GM12878 (cell line): ENCODE results near the gene MYLK3. TPM values are rescaled to one million over a fixed set of nuclear protein-coding genes. Genes with fewer than 3 reads are reported as not detected.

Experiments
- CBX3 ChIP-seq: fragments of 200-600 bp; sonication (generic); IDR thresholded peaks from 2 replicates; pipeline ENCODE4 v1.6.1; 2016; ENCODE audit warnings: low read depth, borderline replicate concordance
- CBX5 ChIP-seq: sonication (generic); IDR thresholded peaks from 2 replicates; pipeline ENCODE4 v1.6.1; 2016; ENCODE audit warnings: low read depth, moderate library complexity, mild to moderate bottlenecking, inconsistent platforms
- CHD1 ChIP-seq: IDR thresholded peaks from 2 replicates; pipeline ENCODE4 v1.6.1; 2012; ENCODE audit warnings: low read depth, low read length, improper control_type of control experiment
- EGR1 ChIP-seq, 2 experiments: IDR thresholded peaks; 1 replicate in 1 of 2; 2 replicates in 1 of 2; pipeline ENCODE4 v1.6.1; 2011 to 2012; ENCODE audit warnings: low read depth in 2 of 2, low read length in 2 of 2, borderline replicate concordance in 1 of 2, mild to moderate bottlenecking in 1 of 2, moderate library complexity in 1 of 2
- GABPA ChIP-seq: IDR thresholded peaks from 2 replicates; pipeline ENCODE4 v1.6.1; 2014; ENCODE audit warnings: antibody characterized with exemption, low read depth, mild to moderate bottlenecking, inconsistent platforms
- KDM1A ChIP-seq: fragments of 200-600 bp; sonication (generic); IDR thresholded peaks from 2 replicates; pipeline ENCODE4 v1.6.1; 2016; ENCODE audit warnings: borderline replicate concordance
- MTA3 ChIP-seq: IDR thresholded peaks from 2 replicates; pipeline ENCODE4 v1.6.1; 2012; ENCODE audit warnings: low read length, inconsistent platforms, borderline replicate concordance
- MYB ChIP-seq: fragments of 150-350 bp; IDR thresholded peaks from 2 replicates; pipeline ENCODE4 v1.6.1; 2014; ENCODE audit warnings: mild to moderate bottlenecking, low read depth, low read length, borderline replicate concordance
- MYC ChIP-seq: IDR thresholded peaks from 2 replicates; pipeline ENCODE4 v1.6.1; 2011; ENCODE audit warnings: mild to moderate bottlenecking, low read length, moderate library complexity, inconsistent platforms; ENCODE audit not compliant: insufficient read depth, insufficient replicate concordance, insufficient read length, severe bottlenecking
- NR2C1 ChIP-seq: fragments of 450-650 bp; IDR thresholded peaks from 2 replicates; pipeline ENCODE4 v1.6.1; 2017; ENCODE audit warnings: antibody characterized with exemption, mild to moderate bottlenecking, moderate library complexity
- RUNX3 ChIP-seq: IDR thresholded peaks from 2 replicates; pipeline ENCODE4 v1.6.1; 2012; ENCODE audit warnings: low read length, inconsistent platforms
- SP1 ChIP-seq: IDR thresholded peaks from one replicate; pipeline ENCODE4 v1.6.1; 2011; ENCODE audit warnings: low read depth, low read length
- STAT3 ChIP-seq: IDR thresholded peaks from 2 replicates; pipeline ENCODE4 v1.6.1; 2011; ENCODE audit warnings: low read depth, low read length, improper control_type of control experiment
- TBL1XR1 ChIP-seq: IDR thresholded peaks from 2 replicates; pipeline ENCODE4 v1.6.1; 2012; ENCODE audit warnings: low read depth, low read length, improper control_type of control experiment
- ZNF384 ChIP-seq: IDR thresholded peaks from 2 replicates; pipeline ENCODE4 v1.6.1; 2012; ENCODE audit warnings: low read depth, mild to moderate bottlenecking, low read length, improper control_type of control experiment, borderline replicate concordance
- ZSCAN29 ChIP-seq: fragments of 450-650 bp; IDR thresholded peaks from 2 replicates; pipeline ENCODE4 v1.6.1; 2017; ENCODE audit warnings: mild to moderate bottlenecking, moderate library complexity
- polyA plus RNA-seq, 11 experiments: library from polyadenylated mRNA; depleted of rRNA in 4 of 11; unstranded in 6 of 11; stranded (reverse) in 5 of 11; fragments of >200 nt; fragmentation: Nextera tagmentation in 4 of 11; fragmentation: Illumina TruSeq in 1 of 11; extraction: Ambion mirVana in 4 of 11; extraction: Trizol in 1 of 11; gene quantifications; 1 replicate in 1 of 11; 2 replicates in 10 of 11; pipeline versions ENCODE4 v1.2.1 to v1.2.3, GENCODE V29; 2011 to 2016; ENCODE audit warnings: inconsistent platforms in 2 of 11, missing spikeins in 2 of 11, low read depth in 1 of 11
- total RNA-seq, 4 experiments: library from RNA; depleted of rRNA in 3 of 4; stranded (reverse); fragments of >200 nt in 3 of 4; fragmentation: Illumina TruSeq in 1 of 4; extraction: Trizol in 1 of 4; gene quantifications; 2 replicates each; pipeline versions ENCODE4 v1.2.1 to v1.2.3, GENCODE V29; 2013 to 2021
- TF ChIP-seq, protein P1 (sequence below): fragments of 450-650 bp; IDR thresholded peaks from 2 replicates; pipeline ENCODE4 v1.6.1; 2017; ENCODE audit warnings: antibody characterized with exemption, mild to moderate bottlenecking, moderate library complexity
- TF ChIP-seq, protein P2 (sequence below): IDR thresholded peaks from 2 replicates; pipeline ENCODE4 v1.6.1; 2011; ENCODE audit warnings: low read depth, mild to moderate bottlenecking, low read length, moderate library complexity, borderline replicate concordance; ENCODE audit errors: extremely low read depth
- TF ChIP-seq, protein P3 (sequence below): fragments of 450-650 bp; IDR thresholded peaks from 2 replicates; pipeline ENCODE4 v1.6.1; 2016; ENCODE audit warnings: mild to moderate bottlenecking
- TF ChIP-seq, protein P4 (sequence below): IDR thresholded peaks from 2 replicates; pipeline ENCODE4 v1.6.1; 2012; ENCODE audit warnings: improper control_type of control experiment, low read depth, low read length; ENCODE audit not compliant: insufficient replicate concordance

MYLK3 gene
- total and polyA plus RNA-seq, 10 of the 15 experiments (the other 5 are each of a cell fraction or from before 2014, with no cell fraction given): 0.02 to 0.46 (median 0.17) TPM

DNA sequence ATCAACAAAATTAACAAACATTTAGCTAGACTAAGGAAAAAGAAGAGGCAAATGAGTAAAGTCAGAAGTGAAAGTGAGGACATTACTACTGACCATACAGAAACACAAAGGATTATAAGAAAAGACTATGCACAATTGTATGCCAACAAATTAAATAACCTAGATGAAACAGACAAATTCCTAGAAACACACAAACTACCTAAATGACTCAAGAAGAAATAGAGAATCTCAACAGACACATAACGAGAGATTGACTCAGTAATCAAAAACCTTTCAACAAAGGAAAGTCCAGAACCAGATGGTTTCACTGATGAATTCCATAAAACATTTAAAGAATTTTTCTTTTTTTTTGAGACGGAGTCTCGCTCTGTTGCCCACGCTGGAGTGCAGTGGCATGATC lies 35.7 kb upstream of the MYLK3 start (continued):
- TF ChIP-seq, protein P1, sequence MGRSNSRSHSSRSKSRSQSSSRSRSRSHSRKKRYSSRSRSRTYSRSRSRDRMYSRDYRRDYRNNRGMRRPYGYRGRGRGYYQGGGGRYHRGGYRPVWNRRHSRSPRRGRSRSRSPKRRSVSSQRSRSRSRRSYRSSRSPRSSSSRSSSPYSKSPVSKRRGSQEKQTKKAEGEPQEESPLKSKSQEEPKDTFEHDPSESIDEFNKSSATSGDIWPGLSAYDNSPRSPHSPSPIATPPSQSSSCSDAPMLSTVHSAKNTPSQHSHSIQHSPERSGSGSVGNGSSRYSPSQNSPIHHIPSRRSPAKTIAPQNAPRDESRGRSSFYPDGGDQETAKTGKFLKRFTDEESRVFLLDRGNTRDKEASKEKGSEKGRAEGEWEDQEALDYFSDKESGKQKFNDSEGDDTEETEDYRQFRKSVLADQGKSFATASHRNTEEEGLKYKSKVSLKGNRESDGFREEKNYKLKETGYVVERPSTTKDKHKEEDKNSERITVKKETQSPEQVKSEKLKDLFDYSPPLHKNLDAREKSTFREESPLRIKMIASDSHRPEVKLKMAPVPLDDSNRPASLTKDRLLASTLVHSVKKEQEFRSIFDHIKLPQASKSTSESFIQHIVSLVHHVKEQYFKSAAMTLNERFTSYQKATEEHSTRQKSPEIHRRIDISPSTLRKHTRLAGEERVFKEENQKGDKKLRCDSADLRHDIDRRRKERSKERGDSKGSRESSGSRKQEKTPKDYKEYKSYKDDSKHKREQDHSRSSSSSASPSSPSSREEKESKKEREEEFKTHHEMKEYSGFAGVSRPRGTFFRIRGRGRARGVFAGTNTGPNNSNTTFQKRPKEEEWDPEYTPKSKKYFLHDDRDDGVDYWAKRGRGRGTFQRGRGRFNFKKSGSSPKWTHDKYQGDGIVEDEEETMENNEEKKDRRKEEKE: no peak
- no peak for TF ChIP-seq ZNF384
- TF ChIP-seq MYB: no peak
- no peak for TF ChIP-seq CBX5
- TF ChIP-seq, protein P2, sequence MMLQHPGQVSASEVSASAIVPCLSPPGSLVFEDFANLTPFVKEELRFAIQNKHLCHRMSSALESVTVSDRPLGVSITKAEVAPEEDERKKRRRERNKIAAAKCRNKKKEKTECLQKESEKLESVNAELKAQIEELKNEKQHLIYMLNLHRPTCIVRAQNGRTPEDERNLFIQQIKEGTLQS: no peak
- TF ChIP-seq KDM1A: no peak
- TF ChIP-seq, protein P3, sequence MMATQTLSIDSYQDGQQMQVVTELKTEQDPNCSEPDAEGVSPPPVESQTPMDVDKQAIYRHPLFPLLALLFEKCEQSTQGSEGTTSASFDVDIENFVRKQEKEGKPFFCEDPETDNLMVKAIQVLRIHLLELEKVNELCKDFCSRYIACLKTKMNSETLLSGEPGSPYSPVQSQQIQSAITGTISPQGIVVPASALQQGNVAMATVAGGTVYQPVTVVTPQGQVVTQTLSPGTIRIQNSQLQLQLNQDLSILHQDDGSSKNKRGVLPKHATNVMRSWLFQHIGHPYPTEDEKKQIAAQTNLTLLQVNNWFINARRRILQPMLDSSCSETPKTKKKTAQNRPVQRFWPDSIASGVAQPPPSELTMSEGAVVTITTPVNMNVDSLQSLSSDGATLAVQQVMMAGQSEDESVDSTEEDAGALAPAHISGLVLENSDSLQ: no peak
- no peak for TF ChIP-seq STAT3
- no peak for TF ChIP-seq NR2C1
- no peak for TF ChIP-seq TBL1XR1
- TF ChIP-seq EGR1 (IDR thresholded peaks at IDR 0.05; ENCODE audit: borderline replicate concordance in 1 of 2, low read depth in 2 of 2, low read length in 2 of 2): no peak
- no peak for TF ChIP-seq CBX3
- TF ChIP-seq MYC: no peak
- TF ChIP-seq CHD1: no peak
- peak; percentile 67; the same call in 1 of the 2 replicates for TF ChIP-seq MTA3
- peak; percentile 75 for TF ChIP-seq RUNX3
- TF ChIP-seq, protein P4, sequence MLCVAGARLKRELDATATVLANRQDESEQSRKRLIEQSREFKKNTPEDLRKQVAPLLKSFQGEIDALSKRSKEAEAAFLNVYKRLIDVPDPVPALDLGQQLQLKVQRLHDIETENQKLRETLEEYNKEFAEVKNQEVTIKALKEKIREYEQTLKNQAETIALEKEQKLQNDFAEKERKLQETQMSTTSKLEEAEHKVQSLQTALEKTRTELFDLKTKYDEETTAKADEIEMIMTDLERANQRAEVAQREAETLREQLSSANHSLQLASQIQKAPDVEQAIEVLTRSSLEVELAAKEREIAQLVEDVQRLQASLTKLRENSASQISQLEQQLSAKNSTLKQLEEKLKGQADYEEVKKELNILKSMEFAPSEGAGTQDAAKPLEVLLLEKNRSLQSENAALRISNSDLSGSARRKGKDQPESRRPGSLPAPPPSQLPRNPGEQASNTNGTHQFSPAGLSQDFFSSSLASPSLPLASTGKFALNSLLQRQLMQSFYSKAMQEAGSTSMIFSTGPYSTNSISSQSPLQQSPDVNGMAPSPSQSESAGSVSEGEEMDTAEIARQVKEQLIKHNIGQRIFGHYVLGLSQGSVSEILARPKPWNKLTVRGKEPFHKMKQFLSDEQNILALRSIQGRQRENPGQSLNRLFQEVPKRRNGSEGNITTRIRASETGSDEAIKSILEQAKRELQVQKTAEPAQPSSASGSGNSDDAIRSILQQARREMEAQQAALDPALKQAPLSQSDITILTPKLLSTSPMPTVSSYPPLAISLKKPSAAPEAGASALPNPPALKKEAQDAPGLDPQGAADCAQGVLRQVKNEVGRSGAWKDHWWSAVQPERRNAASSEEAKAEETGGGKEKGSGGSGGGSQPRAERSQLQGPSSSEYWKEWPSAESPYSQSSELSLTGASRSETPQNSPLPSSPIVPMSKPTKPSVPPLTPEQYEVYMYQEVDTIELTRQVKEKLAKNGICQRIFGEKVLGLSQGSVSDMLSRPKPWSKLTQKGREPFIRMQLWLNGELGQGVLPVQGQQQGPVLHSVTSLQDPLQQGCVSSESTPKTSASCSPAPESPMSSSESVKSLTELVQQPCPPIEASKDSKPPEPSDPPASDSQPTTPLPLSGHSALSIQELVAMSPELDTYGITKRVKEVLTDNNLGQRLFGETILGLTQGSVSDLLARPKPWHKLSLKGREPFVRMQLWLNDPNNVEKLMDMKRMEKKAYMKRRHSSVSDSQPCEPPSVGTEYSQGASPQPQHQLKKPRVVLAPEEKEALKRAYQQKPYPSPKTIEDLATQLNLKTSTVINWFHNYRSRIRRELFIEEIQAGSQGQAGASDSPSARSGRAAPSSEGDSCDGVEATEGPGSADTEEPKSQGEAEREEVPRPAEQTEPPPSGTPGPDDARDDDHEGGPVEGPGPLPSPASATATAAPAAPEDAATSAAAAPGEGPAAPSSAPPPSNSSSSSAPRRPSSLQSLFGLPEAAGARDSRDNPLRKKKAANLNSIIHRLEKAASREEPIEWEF: no peak
- TF ChIP-seq ZSCAN29: no peak
- no peak for TF ChIP-seq SP1
- TF ChIP-seq GABPA: 0 out of 2 replicates have a peak, but pooled peaks have one; percentile 54
